ENCODE data around the gene POGK. TPM values are rescaled to one million over a fixed set of nuclear protein-coding genes. Genes with fewer than 3 reads are reported as not detected.

Gene POGK
- total RNA-seq, 2 experiments from 2014 or later, result 36.1 to 37.7 TPM

GRCh38 chr1:166840309-166841274 lies 1.3 kb downstream of the POGK start:
- POLR2A ChIA-PET, result interaction anchor here (1.3 to 1.9 kb wide), 3 partner anchors 24 to 65 kb away, joined by 3 to 21 read pairs (median 5); partner anchors contain the start of gene TADA1
- Mint-ChIP-seq H3K4me1 (peaks cover 44% of the 10 kb centered on the region), H3K27me3 (no peaks in the 10 kb centered on the region), H3K4me3 (peak overlapping the region; percentile 86), H3K9me3 (no peaks in the 10 kb centered on the region), H3K27ac (peak overlapping the region; percentile 70), H3K36me3 (peaks cover 18% of the 10 kb centered on the region)
- no peak for ATAC-seq (ENCODE audit: low read depth)
- DNase-seq, result no peak

GRCh38 chr1:166843322-166843721 lies 4.0 kb downstream of the POGK start:
- no peak overlapping the region for H3K27ac Mint-ChIP-seq

GRCh38 chr1:166843769-166844596 lies 4.7 kb downstream of the POGK start:
- no peak overlapping the region for H3K27ac Mint-ChIP-seq
- no peak overlapping the region for H3K4me3 Mint-ChIP-seq
- peaks cover 29% of the 10 kb centered on the region for H3K36me3 Mint-ChIP-seq
- POLR2A ChIA-PET, result no interaction called here
- no peaks in the 10 kb centered on the region for H3K27me3 Mint-ChIP-seq
- DNase-seq, result no peak
- no peaks in the 10 kb centered on the region for H3K9me3 Mint-ChIP-seq
- ATAC-seq (ENCODE audit: low read depth), result no peak
- peaks cover 36% of the 10 kb centered on the region for H3K4me1 Mint-ChIP-seq

More at GRCh38 chr1:166843322-166843721, 4.0 kb downstream of the POGK start:
- no peak for ATAC-seq (ENCODE audit: low read depth)
- no peaks in the 10 kb centered on the region for H3K9me3 Mint-ChIP-seq
- no peak overlapping the region for H3K4me3 Mint-ChIP-seq
- H3K36me3 Mint-ChIP-seq, result peaks cover 27% of the 10 kb centered on the region
- no peak for DNase-seq
- POLR2A ChIA-PET, result no interaction called here
- peaks cover 42% of the 10 kb centered on the region for H3K4me1 Mint-ChIP-seq
- H3K27me3 Mint-ChIP-seq, result no peaks in the 10 kb centered on the region

- peak overlapping the region; percentile 13 for H3K27ac Mint-ChIP-seq
Measured at GRCh38 chr1:166844791-166845190, 5.5 kb downstream of the POGK start.

GRCh38 chr1:166848193-166848592 lies 8.9 kb downstream of the POGK start:
- Mint-ChIP-seq H3K36me3 (peaks cover 40% of the 10 kb centered on the region), H3K27me3 (no peaks in the 10 kb centered on the region), H3K4me1 (peaks cover 23% of the 10 kb centered on the region), H3K9me3 (no peaks in the 10 kb centered on the region), H3K4me3 (no peak overlapping the region), H3K27ac (no peak overlapping the region)
- POLR2A ChIA-PET, result interaction anchor here (2.6 kb wide), 1 partner anchor 9 kb away, joined by 9 read pairs; the partner anchor contains the start of gene POGK
- ATAC-seq (ENCODE audit: low read depth) (no peak), DNase-seq (no peak)

More at GRCh38 chr1:166844791-166845190, 5.5 kb downstream of the POGK start:
- Mint-ChIP-seq H3K27me3 (no peaks in the 10 kb centered on the region), H3K4me1 (peaks cover 35% of the 10 kb centered on the region), H3K4me3 (no peak overlapping the region), H3K9me3 (no peaks in the 10 kb centered on the region), H3K36me3 (peaks cover 31% of the 10 kb centered on the region)
- no peak for DNase-seq
- POLR2A ChIA-PET, result no interaction called here
- ATAC-seq (ENCODE audit: low read depth), result no peak

- Mint-ChIP-seq H3K9me3 (no peaks in the 10 kb centered on the region), H3K4me1 (peaks cover 17% of the 10 kb centered on the region), H3K27me3 (no peaks in the 10 kb centered on the region), H3K4me3 (no peak overlapping the region), H3K27ac (no peak overlapping the region), H3K36me3 (peaks cover 43% of the 10 kb centered on the region)
- POLR2A ChIA-PET, result interaction anchor here (2.6 kb wide), 1 partner anchor 10 kb away, joined by 9 read pairs; the partner anchor contains the start of gene POGK
- ATAC-seq (ENCODE audit: low read depth) (no peak), DNase-seq (no peak)
Measured at GRCh38 chr1:166849135-166849534, 9.9 kb downstream of the POGK start.

- DNase-seq (no peak), ATAC-seq (ENCODE audit: low read depth) (no peak)
- Mint-ChIP-seq H3K36me3 (peaks cover 43% of the 10 kb centered on the region), H3K4me1 (peaks cover 5% of the 10 kb centered on the region), H3K27ac (no peak overlapping the region), H3K9me3 (no peaks in the 10 kb centered on the region), H3K4me3 (no peak overlapping the region), H3K27me3 (no peaks in the 10 kb centered on the region)
- POLR2A ChIA-PET, result no interaction called here
Measured at GRCh38 chr1:166852918-166853317, 13.6 kb downstream of the POGK start.

- Mint-ChIP-seq H3K9me3 (no peaks in the 10 kb centered on the region), H3K27ac (no peak overlapping the region), H3K36me3 (peaks cover 35% of the 10 kb centered on the region), H3K4me1 (peaks cover 5% of the 10 kb centered on the region), H3K4me3 (no peak overlapping the region), H3K27me3 (no peaks in the 10 kb centered on the region)
- ATAC-seq (ENCODE audit: low read depth), result no peak
- POLR2A ChIA-PET, result interaction anchor here (0.6 kb wide), 1 partner anchor 86 kb away, joined by 3 read pairs; no protein-coding TSS in a partner anchor
- DNase-seq, result no peak
Measured at GRCh38 chr1:166855558-166855957, 16.3 kb downstream of the POGK start.

- no peaks in the 10 kb centered on the region for H3K27me3 Mint-ChIP-seq
- no peak overlapping the region for H3K27ac Mint-ChIP-seq
- DNase-seq (no peak), ATAC-seq (ENCODE audit: low read depth) (no peak)
- peaks cover 39% of the 10 kb centered on the region for H3K36me3 Mint-ChIP-seq
- H3K4me3 Mint-ChIP-seq, result no peak overlapping the region
- H3K4me1 Mint-ChIP-seq, result peaks cover 2% of the 10 kb centered on the region
- no peaks in the 10 kb centered on the region for H3K9me3 Mint-ChIP-seq
- POLR2A ChIA-PET, result no interaction called here
Measured at GRCh38 chr1:166857995-166858394, 18.7 kb downstream of the POGK start.

- Mint-ChIP-seq H3K27ac (no peak overlapping the region), H3K4me3 (no peak overlapping the region), H3K36me3 (peaks cover 39% of the 10 kb centered on the region), H3K27me3 (no peaks in the 10 kb centered on the region), H3K9me3 (no peaks in the 10 kb centered on the region), H3K4me1 (peaks cover 2% of the 10 kb centered on the region)
- DNase-seq, result no peak
- POLR2A ChIA-PET, result no interaction called here
- ATAC-seq (ENCODE audit: low read depth), result no peak
Measured at GRCh38 chr1:166858726-166859419, 19.6 kb downstream of the POGK start.

- DNase-seq (no peak), ATAC-seq (ENCODE audit: low read depth) (no peak)
- Mint-ChIP-seq H3K36me3 (peaks cover 38% of the 10 kb centered on the region), H3K27me3 (no peaks in the 10 kb centered on the region), H3K27ac (no peak overlapping the region), H3K9me3 (no peaks in the 10 kb centered on the region), H3K4me1 (peaks cover 2% of the 10 kb centered on the region), H3K4me3 (no peak overlapping the region)
- POLR2A ChIA-PET, result no interaction called here
Measured at GRCh38 chr1:166859597-166859996, 20.3 kb downstream of the POGK start.

- Mint-ChIP-seq H3K27ac (no peak overlapping the region), H3K27me3 (no peaks in the 10 kb centered on the region), H3K9me3 (no peaks in the 10 kb centered on the region), H3K4me3 (no peak overlapping the region), H3K4me1 (peaks cover 25% of the 10 kb centered on the region), H3K36me3 (peaks cover 36% of the 10 kb centered on the region)
- DNase-seq (no peak), ATAC-seq (ENCODE audit: low read depth) (no peak)
- POLR2A ChIA-PET, result no interaction called here
Measured at GRCh38 chr1:166865926-166866325, 26.7 kb downstream of the POGK start.

GRCh38 chr1:166868639-166869038 lies 29.4 kb downstream of the POGK start:
- Mint-ChIP-seq H3K9me3 (no peaks in the 10 kb centered on the region), H3K4me3 (no peak overlapping the region), H3K27ac (no peak overlapping the region), H3K36me3 (peaks cover 27% of the 10 kb centered on the region), H3K27me3 (no peaks in the 10 kb centered on the region), H3K4me1 (peaks cover 35% of the 10 kb centered on the region)
- ATAC-seq (ENCODE audit: low read depth) (no peak), DNase-seq (no peak)
- POLR2A ChIA-PET, result interaction anchor here (0.8 to 0.9 kb wide), 2 partner anchors 30 to 352 kb away, joined by 3 to 5 read pairs; partner anchors contain the start of gene POU2F1

All from activated naive CD8-positive, alpha-beta T cell treated with anti-CD3 and anti-CD28 coated beads, Interleukin-2, amount 10 ng/mL, durations not matched to agents 7 days and 5 days (primary cell).